ENCODE measurements around the gene ARHGAP33. TPM values are rescaled to one million over a fixed set of nuclear protein-coding genes. Genes with fewer than 3 reads are reported as not detected.

The ARHGAP33 gene
- total and polyA plus RNA-seq, 2 of the 8 experiments (the other 6 are each of a cell fraction or from before 2014, with no cell fraction given) = 6.5 to 25.2 TPM

- Histone ChIP-seq H2AK5ac (ENCODE audit: low read depth, low read length) (no peak overlapping the region), H3K23me2 (ENCODE audit: low read depth, low read length) (no peaks in the 10 kb centered on the region)
Observed at GRCh38 chr19:35731779-35732405, 43.5 kb upstream of the ARHGAP33 start.

More at GRCh38 chr19:35731779-35732405, 43.5 kb upstream of the ARHGAP33 start:
- FAIRE-seq (no peak), DNase-seq (ENCODE audit: low read depth in 1 of 2, low spot score in 2 of 2) (no peak)
- Histone ChIP-seq H3K27ac (ENCODE audit: low read depth, low read length) (no peak overlapping the region), H2BK15ac (ENCODE audit: low read length) (no peak overlapping the region), H4K8ac (ENCODE audit: extremely low read depth, insufficient read depth, low read length) (no peak overlapping the region), H3K4ac (replicated peaks; ENCODE audit: insufficient read length, low read depth, low read length) (no peak overlapping the region), H3K9me3 (ENCODE audit: insufficient read depth in 2 of 2, low read depth in 1 of 2, low read length in 1 of 2) (no peaks in the 10 kb centered on the region), H2BK120ac (replicated peaks; ENCODE audit: low read depth, low read length) (no peak overlapping the region), H3K4me2 (ENCODE audit: insufficient read depth in 1 of 2, low read depth in 2 of 2, low read length in 2 of 2) (no peak overlapping the region), H2BK5ac (ENCODE audit: low read depth, low read length) (0 out of 2 replicates have a peak overlapping the region, but pooled peaks have one; percentile 52), H3K4me3 (ENCODE audit: extremely low read depth in 1 of 4, insufficient read depth in 2 of 4, low read depth in 3 of 4, low read length in 4 of 4) (no peak overlapping the region), H3K4me1 (replicated peaks in 1 of 4; ENCODE audit: control insufficient read depth in 3 of 4, insufficient read depth in 4 of 4, low read length in 3 of 4) (no peaks in the 10 kb centered on the region), H3K23ac (ENCODE audit: insufficient read length) (no peak overlapping the region), H3K56ac (replicated peaks; ENCODE audit: insufficient read length, low read depth, low read length) (no peak overlapping the region), H3K18ac (ENCODE audit: extremely low read depth, low read length) (no peak overlapping the region), H4K91ac (replicated peaks; ENCODE audit: insufficient read length, low read length) (no peak overlapping the region), H3K9ac (replicated peaks in 1 of 4; ENCODE audit: extremely low read depth in 1 of 4, low read depth in 3 of 4, low read length in 3 of 4) (no peak overlapping the region), H2BK12ac (ENCODE audit: low read depth, low read length) (no peak overlapping the region), H3K79me1 (ENCODE audit: low read depth, low read length) (no peaks in the 10 kb centered on the region), H4K20me1 (replicated peaks in 1 of 2; ENCODE audit: control insufficient read depth in 1 of 2, insufficient read depth in 2 of 2, low read length in 2 of 2) (peaks cover 12 to 23% of the 10 kb centered on the region in 2 experiments), H2AFZ (ENCODE audit: low read length) (no peak overlapping the region), H4K5ac (ENCODE audit: insufficient read length, low read depth, low read length) (no peak overlapping the region), H3K27me3 (replicated peaks in 1 of 4; ENCODE audit: control insufficient read depth in 3 of 4, extremely low read depth in 1 of 4, insufficient read depth in 3 of 4, low read length in 3 of 4) (no peaks in the 10 kb centered on the region), H3K79me2 (ENCODE audit: control insufficient read depth in 1 of 2, insufficient read depth in 2 of 2, low read length in 2 of 2) (no peaks in the 10 kb centered on the region), H3K14ac (ENCODE audit: insufficient read length) (no peak overlapping the region), H2BK20ac (ENCODE audit: low read length) (no peak overlapping the region), H3K36me3 (ENCODE audit: control insufficient read depth in 2 of 4, insufficient read depth in 4 of 4, low read length in 3 of 4) (peaks cover 25 to 63% (median 58%) of the 10 kb centered on the region in 4 experiments)
- TF ChIP-seq CHD1 (IDR thresholded peaks at IDR 0.05; ENCODE audit: low read depth, low read length) (no peak), POLR2AphosphoS5 (IDR thresholded peaks at IDR 0.05; ENCODE audit: low read depth, low read length) (no peak), EGR1 (IDR thresholded peaks at IDR 0.05; ENCODE audit: borderline replicate concordance, low read depth, low read length) (no peak), ATF2 (IDR thresholded peaks at IDR 0.05; ENCODE audit: low read length) (no peak)
- WGBS, 2 experiments (ENCODE audit: extremely low coverage in 1 of 2, insufficient coverage in 1 of 2, insufficient read length in 1 of 2, insufficient replicate concordance in 2 of 2, low coverage in 1 of 2, low lambda C conversion rate in 2 of 2, missing lambda C conversion rate in 1 of 2) = 90% methylated on average over 14 of the region's 21 CpGs; no CpG with 5 or more reads in 1 of the 2 experiments
- POLR2A ChIA-PET (ENCODE audit: partially characterized antibody) = interaction anchor here (0.6 to 3.4 kb wide), 4 partner anchors 8 to 31 kb away, joined by 4 to 14 read pairs (median 5); partner anchors contain the start of genes PSENEN and U2AF1L4
- CTCF ChIA-PET (ENCODE audit: partially characterized antibody) = interaction anchor here (0.5 to 0.9 kb wide), 2 partner anchors 10 to 140 kb away, joined by 3 read pairs; partner anchors contain the start of gene IGFLR1
